ENCODE results near the gene CYTH3. TPM values are rescaled to one million over a fixed set of nuclear protein-coding genes. Genes with fewer than 3 reads are reported as not detected.
"Not testable (repeated sequence)": the region's sequence is repeated elsewhere in the genome, so short reads cannot be mapped to it uniquely, and the experiment has no call there.

CYTH3 gene
- polyA plus RNA-seq, 2 donors, result 5.7 to 7.2 TPM

DNA sequence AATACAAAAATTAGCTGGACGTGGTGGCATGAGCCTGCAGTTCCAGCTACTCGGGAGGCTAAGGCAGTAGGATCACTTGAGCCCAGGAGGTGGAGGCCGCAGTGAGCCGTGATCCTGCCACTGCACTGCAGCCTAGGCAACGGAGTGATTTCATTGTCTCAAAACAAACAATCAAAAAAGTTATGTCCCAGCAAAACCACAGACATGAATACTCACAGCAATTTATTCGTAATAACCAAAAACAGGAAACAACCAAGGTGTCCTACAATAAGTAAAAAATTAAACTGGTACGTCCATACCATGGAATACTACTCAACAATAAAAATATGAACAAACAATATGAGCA is 11.6 kb upstream of the CYTH3 start:
- H3K27me3 ChIP-seq (ENCODE audit: control insufficient read depth in 1 of 2, insufficient read depth in 2 of 2, low read length in 2 of 2), result no peaks in the 10 kb centered on the region
- H3K4me3 ChIP-seq (ENCODE audit: low read depth in 1 of 2, low read length in 2 of 2), result no peak overlapping the region
- H3K9me3 ChIP-seq (ENCODE audit: control insufficient read depth in 2 of 2, insufficient read depth in 1 of 2, low read depth in 1 of 2, low read length in 1 of 2), result no peaks in the 10 kb centered on the region
- no peaks in the 10 kb centered on the region for H3K36me3 ChIP-seq (ENCODE audit: control insufficient read depth in 2 of 2, insufficient read depth in 2 of 2, low read length in 1 of 2)
- no peak overlapping the region for H3K27ac ChIP-seq (ENCODE audit: low read depth in 2 of 2, low read length in 1 of 2)
- WGBS, 2 donors, result 86 to 88% methylated on average over 7 of the region's 7 CpGs
- H3K4me1 ChIP-seq (ENCODE audit: control insufficient read depth in 2 of 2, insufficient read depth in 2 of 2, low read length in 1 of 2), result peaks cover 0 to 3% of the 10 kb centered on the region in 2 donors

DNA sequence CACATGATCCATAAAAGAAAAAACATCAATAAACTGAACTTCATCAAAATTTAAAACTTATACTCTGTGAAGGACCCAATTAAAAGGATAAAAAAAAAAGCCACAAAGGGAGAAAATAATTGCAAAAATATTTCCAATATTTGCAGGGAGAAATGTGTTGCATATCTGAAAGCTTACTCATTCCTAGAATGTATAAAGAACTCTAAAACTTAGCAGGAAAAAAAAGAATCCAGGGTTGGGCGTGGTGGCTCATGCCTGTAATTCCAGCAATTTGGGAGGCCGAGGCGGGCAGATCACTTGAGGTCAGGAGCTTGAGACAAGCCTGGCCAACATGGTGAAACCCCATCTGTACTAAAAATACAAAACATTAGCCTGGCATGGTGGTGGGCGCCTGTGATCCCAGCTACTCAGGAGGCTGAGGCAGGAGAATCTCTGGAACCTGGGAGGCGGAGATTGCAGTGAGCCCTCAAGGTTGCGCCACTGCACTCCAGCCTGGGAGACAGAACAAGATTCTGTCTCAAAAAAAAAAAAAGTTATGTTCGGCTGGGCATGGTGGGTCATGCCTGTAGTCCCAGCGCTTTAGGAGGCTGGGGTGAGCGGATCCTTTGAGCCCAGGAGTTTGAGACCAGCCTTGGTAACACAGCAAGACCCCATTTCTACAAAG is 11.1 kb upstream of the CYTH3 start:
- WGBS, 2 donors, result 83 to 91% methylated on average over 9 of the region's 9 CpGs
- not testable (repeated sequence) for H3K9me3 ChIP-seq (ENCODE audit: control insufficient read depth in 2 of 2, insufficient read depth in 1 of 2, low read depth in 1 of 2, low read length in 1 of 2); H3K27me3 ChIP-seq (ENCODE audit: control insufficient read depth in 1 of 2, insufficient read depth in 2 of 2, low read length in 2 of 2); H3K27ac ChIP-seq (ENCODE audit: low read depth in 2 of 2, low read length in 1 of 2); H3K4me1 ChIP-seq (ENCODE audit: control insufficient read depth in 2 of 2, insufficient read depth in 2 of 2, low read length in 1 of 2); H3K36me3 ChIP-seq (ENCODE audit: control insufficient read depth in 2 of 2, insufficient read depth in 2 of 2, low read length in 1 of 2); H3K4me3 ChIP-seq (ENCODE audit: low read depth in 1 of 2, low read length in 2 of 2)

DNA sequence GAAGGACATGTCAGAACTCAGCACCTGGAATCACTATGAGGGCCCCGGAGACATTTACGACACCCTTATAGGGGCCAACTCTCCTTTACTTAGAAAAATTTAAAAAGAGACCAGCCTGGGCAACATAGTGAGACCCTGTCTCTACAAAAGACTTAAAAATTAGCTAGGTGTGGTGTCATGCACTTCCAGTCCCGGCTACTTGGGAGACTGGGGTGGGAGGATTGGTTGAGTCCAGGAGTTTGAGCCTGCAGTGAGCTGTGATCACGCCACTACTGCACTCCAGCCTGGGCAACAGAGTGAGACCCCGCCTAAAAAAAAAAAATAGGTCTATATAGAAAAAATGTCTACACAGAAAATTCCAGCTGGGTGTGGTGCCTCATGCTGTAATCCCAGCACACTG is 7.5 kb upstream of the CYTH3 start:
- H3K27me3 ChIP-seq (ENCODE audit: control insufficient read depth in 1 of 2, insufficient read depth in 2 of 2, low read length in 2 of 2), result no peaks in the 10 kb centered on the region
- H3K4me3 ChIP-seq (ENCODE audit: low read depth in 1 of 2, low read length in 2 of 2), result no peak overlapping the region
- H3K27ac ChIP-seq (ENCODE audit: low read depth in 2 of 2, low read length in 1 of 2), result no peak overlapping the region
- WGBS, 2 donors, result 91 to 96% methylated on average over 5 of the region's 5 CpGs
- H3K4me1 ChIP-seq (ENCODE audit: control insufficient read depth in 2 of 2, insufficient read depth in 2 of 2, low read length in 1 of 2), result peaks cover 0 to 3% of the 10 kb centered on the region in 2 donors
- H3K9me3 ChIP-seq (ENCODE audit: control insufficient read depth in 2 of 2, insufficient read depth in 1 of 2, low read depth in 1 of 2, low read length in 1 of 2), result no peaks in the 10 kb centered on the region
- no peaks in the 10 kb centered on the region for H3K36me3 ChIP-seq (ENCODE audit: control insufficient read depth in 2 of 2, insufficient read depth in 2 of 2, low read length in 1 of 2)

DNA sequence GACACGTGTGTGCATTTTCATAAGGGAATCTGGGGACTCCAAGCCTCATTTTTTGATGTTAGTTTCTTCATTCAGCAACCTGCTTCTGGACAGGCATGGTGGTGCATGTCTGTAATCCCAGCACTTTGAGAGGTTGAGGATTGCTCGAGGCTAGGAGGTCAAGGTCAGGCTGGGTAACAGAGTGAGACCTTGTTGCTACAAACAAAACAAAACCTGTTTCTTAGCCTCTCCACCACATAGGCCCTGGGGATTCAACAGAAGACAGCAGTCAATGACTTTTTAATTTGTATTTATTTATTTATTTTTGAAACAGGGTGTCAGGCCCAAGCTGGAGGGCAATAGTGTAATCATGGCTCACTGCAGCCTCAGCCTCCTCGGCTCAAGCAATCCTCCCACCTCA is 6.9 kb upstream of the CYTH3 start:
- Histone ChIP-seq H3K27ac (ENCODE audit: low read depth in 2 of 2, low read length in 1 of 2) (no peak overlapping the region), H3K27me3 (ENCODE audit: control insufficient read depth in 1 of 2, insufficient read depth in 2 of 2, low read length in 2 of 2) (no peaks in the 10 kb centered on the region), H3K4me1 (ENCODE audit: control insufficient read depth in 2 of 2, insufficient read depth in 2 of 2, low read length in 1 of 2) (peaks cover 0 to 3% of the 10 kb centered on the region in 2 donors), H3K36me3 (ENCODE audit: control insufficient read depth in 2 of 2, insufficient read depth in 2 of 2, low read length in 1 of 2) (no peaks in the 10 kb centered on the region), H3K4me3 (ENCODE audit: low read depth in 1 of 2, low read length in 2 of 2) (no peak overlapping the region), H3K9me3 (ENCODE audit: control insufficient read depth in 2 of 2, insufficient read depth in 1 of 2, low read depth in 1 of 2, low read length in 1 of 2) (no peaks in the 10 kb centered on the region)
- 60 to 65% methylated on average over 3 of the region's 3 CpGs for whole genome bisulfite sequencing, 2 donors

DNA sequence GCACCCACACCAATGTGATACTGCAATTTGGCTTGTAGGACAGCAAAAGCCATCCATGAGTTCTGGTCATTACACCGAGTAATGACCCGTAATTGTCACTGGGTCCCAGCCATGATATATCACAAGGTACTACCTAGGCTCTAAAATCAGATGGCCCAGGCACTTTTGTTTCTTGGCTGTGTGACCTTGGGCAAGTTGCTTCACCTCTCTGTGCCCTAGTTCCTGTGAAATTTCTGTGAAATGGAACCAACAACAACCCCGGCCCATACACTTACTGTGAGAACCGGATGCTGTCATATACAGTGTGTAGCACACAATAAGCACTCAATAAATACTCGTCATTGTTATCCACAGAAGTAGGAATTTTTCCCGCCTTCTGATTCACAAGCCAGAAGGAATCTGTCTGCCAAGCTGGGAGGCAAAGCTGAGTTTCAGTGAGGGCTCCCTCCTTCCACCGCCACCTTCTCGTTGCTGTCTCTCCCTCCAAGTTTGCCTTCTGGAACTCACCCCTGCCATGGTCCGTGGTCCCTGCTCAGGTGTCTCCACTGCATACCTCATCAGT is 6.4 kb upstream of the CYTH3 start:
- H3K9me3 ChIP-seq (ENCODE audit: control insufficient read depth in 2 of 2, insufficient read depth in 1 of 2, low read depth in 1 of 2, low read length in 1 of 2), result no peaks in the 10 kb centered on the region
- H3K4me3 ChIP-seq (ENCODE audit: low read depth in 1 of 2, low read length in 2 of 2), result no peak overlapping the region
- no peaks in the 10 kb centered on the region for H3K27me3 ChIP-seq (ENCODE audit: control insufficient read depth in 1 of 2, insufficient read depth in 2 of 2, low read length in 2 of 2)
- H3K4me1 ChIP-seq (ENCODE audit: control insufficient read depth in 2 of 2, insufficient read depth in 2 of 2, low read length in 1 of 2), result peaks cover 0 to 3% of the 10 kb centered on the region in 2 donors
- H3K36me3 ChIP-seq (ENCODE audit: control insufficient read depth in 2 of 2, insufficient read depth in 2 of 2, low read length in 1 of 2), result no peaks in the 10 kb centered on the region
- WGBS, 2 donors, result 92 to 93% methylated on average over 9 of the region's 9 CpGs
- peak overlapping the region in 1 of 2 donors; percentile 20 for H3K27ac ChIP-seq (ENCODE audit: low read depth in 2 of 2, low read length in 1 of 2)

DNA sequence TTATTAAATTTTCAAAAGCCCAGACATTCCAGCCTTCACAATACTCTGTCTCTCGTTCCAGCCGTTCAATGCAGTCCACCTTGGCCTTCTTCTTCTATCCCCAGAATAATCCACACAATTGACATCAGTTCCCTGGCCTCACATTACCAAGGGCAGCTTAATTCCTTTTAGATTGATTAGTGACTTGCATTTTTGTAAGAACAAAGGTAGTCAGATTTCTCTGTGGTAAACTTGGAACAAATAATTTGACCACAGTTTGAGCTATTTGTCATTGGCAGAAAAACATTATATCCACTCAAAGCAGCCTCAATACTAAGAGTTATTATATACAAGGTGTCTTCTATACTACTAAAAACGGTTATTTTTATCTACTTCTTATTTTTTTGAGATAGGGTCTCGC is 5.1 kb upstream of the CYTH3 start:
- WGBS, 2 donors, result 86 to 90% methylated on average over 4 of the region's 4 CpGs

DNA sequence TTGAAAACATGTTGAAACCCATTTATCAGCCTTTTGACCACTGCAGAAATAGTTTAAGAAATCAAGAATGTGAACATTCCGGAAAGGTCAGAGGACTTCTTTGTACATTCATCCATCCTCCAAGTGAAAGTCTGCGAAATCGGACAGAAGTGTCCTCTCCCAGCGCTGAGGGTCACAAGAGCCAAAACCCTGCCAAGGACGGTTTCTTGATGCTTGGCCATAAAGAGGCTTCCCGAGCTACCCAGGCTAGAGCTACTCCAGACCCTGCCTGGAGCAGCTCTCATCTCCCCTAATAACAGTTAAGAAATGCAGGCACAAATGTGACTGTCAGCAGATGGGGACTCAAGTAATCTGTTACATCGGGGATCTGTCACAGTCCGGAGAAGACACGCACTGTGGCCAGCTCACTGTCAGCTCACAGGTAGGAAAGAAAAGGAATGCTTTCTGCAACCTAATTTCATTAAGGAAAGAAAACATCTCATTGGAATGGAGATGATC is 4.5 kb upstream of the CYTH3 start:
- Histone ChIP-seq H3K27me3 (ENCODE audit: control insufficient read depth in 1 of 2, insufficient read depth in 2 of 2, low read length in 2 of 2) (no peaks in the 10 kb centered on the region), H3K4me3 (ENCODE audit: low read depth in 1 of 2, low read length in 2 of 2) (no peak overlapping the region), H3K9me3 (ENCODE audit: control insufficient read depth in 2 of 2, insufficient read depth in 1 of 2, low read depth in 1 of 2, low read length in 1 of 2) (no peaks in the 10 kb centered on the region), H3K36me3 (ENCODE audit: control insufficient read depth in 2 of 2, insufficient read depth in 2 of 2, low read length in 1 of 2) (no peaks in the 10 kb centered on the region), H3K27ac (ENCODE audit: low read depth in 2 of 2, low read length in 1 of 2) (no peak overlapping the region), H3K4me1 (ENCODE audit: control insufficient read depth in 2 of 2, insufficient read depth in 2 of 2, low read length in 1 of 2) (peaks cover 0 to 4% of the 10 kb centered on the region in 2 donors)
- 79 to 82% methylated on average over 9 of the region's 9 CpGs for WGBS, 2 donors

More for the DNA sequence above, 5.1 kb upstream of the CYTH3 start:
- no peaks in the 10 kb centered on the region for H3K27me3 ChIP-seq (ENCODE audit: control insufficient read depth in 1 of 2, insufficient read depth in 2 of 2, low read length in 2 of 2)
- H3K4me3 ChIP-seq (ENCODE audit: low read depth in 1 of 2, low read length in 2 of 2), result no peak overlapping the region
- no peaks in the 10 kb centered on the region for H3K9me3 ChIP-seq (ENCODE audit: control insufficient read depth in 2 of 2, insufficient read depth in 1 of 2, low read depth in 1 of 2, low read length in 1 of 2)
- no peak overlapping the region for H3K27ac ChIP-seq (ENCODE audit: low read depth in 2 of 2, low read length in 1 of 2)
- no peaks in the 10 kb centered on the region for H3K36me3 ChIP-seq (ENCODE audit: control insufficient read depth in 2 of 2, insufficient read depth in 2 of 2, low read length in 1 of 2)
- peaks cover 0 to 4% of the 10 kb centered on the region in 2 donors for H3K4me1 ChIP-seq (ENCODE audit: control insufficient read depth in 2 of 2, insufficient read depth in 2 of 2, low read length in 1 of 2)

DNA sequence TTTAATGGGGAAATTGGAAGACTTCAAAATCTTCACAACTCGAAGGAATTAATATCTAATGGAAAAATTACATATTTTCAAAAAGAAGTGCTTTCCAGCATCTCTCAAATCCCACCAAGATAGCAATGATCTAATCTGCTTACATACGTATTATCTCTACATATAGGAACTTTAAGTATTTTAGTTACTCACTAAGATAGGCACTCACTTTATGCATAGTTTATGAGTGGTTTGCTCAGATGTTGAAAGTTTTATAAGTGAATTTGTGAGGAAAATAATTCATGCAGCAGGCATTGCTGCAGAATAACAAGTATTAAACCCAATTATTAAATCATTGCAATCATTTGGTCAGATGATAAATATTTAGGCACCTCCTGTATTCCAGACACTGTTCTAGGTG is 2.3 kb upstream of the CYTH3 start:
- no peaks in the 10 kb centered on the region for H3K27me3 ChIP-seq (ENCODE audit: control insufficient read depth in 1 of 2, insufficient read depth in 2 of 2, low read length in 2 of 2)
- H3K36me3 ChIP-seq (ENCODE audit: control insufficient read depth in 2 of 2, insufficient read depth in 2 of 2, low read length in 1 of 2), result no peaks in the 10 kb centered on the region
- WGBS, 2 donors, result 83 to 86% methylated on average over 2 of the region's 2 CpGs
- H3K27ac ChIP-seq (ENCODE audit: low read depth in 2 of 2, low read length in 1 of 2), result no peak overlapping the region
- H3K9me3 ChIP-seq (ENCODE audit: control insufficient read depth in 2 of 2, insufficient read depth in 1 of 2, low read depth in 1 of 2, low read length in 1 of 2), result no peaks in the 10 kb centered on the region
- peaks cover 0 to 8% of the 10 kb centered on the region in 2 donors for H3K4me1 ChIP-seq (ENCODE audit: control insufficient read depth in 2 of 2, insufficient read depth in 2 of 2, low read length in 1 of 2)
- no peak overlapping the region for H3K4me3 ChIP-seq (ENCODE audit: low read depth in 1 of 2, low read length in 2 of 2)

DNA sequence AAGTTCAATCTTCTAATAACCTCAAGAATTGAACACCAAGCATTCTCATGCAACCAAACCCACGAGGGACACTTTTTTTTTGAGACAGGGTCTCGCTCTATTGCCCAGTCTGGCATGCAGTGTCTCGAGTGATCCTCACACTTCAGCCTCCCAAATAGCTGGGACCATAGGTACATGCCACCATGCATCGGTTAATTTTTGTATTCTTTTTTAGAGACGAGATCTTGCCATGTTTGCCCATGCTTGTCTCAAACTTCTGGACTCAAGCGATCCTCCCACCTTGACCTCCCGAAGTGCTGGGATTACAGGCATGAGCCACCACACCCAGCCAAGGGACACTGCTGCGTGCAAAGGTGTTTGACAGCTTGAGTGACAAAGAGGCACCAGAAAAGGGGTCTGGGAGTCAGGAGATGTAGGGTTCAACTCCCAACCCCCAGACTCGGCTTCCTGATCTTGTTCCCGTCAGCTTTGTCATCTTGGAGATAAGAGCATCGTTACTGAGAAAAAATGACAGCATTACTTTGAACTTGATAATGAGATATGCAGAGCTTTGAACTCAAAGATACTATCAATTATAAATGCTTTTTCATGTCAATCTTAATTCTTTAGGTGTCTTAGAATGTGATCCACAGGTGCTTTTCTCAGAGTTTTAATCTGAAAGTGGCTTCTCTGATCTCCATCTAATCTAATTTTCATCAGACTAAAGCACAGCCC is 1.6 kb upstream of the CYTH3 start:
- Histone ChIP-seq H3K9me3 (ENCODE audit: control insufficient read depth in 2 of 2, insufficient read depth in 1 of 2, low read depth in 1 of 2, low read length in 1 of 2) (no peaks in the 10 kb centered on the region), H3K4me3 (ENCODE audit: low read depth in 1 of 2, low read length in 2 of 2) (no peak overlapping the region), H3K27ac (ENCODE audit: low read depth in 2 of 2, low read length in 1 of 2) (no peak overlapping the region), H3K4me1 (ENCODE audit: control insufficient read depth in 2 of 2, insufficient read depth in 2 of 2, low read length in 1 of 2) (peaks cover 0 to 8% of the 10 kb centered on the region in 2 donors), H3K27me3 (ENCODE audit: control insufficient read depth in 1 of 2, insufficient read depth in 2 of 2, low read length in 2 of 2) (no peaks in the 10 kb centered on the region), H3K36me3 (ENCODE audit: control insufficient read depth in 2 of 2, insufficient read depth in 2 of 2, low read length in 1 of 2) (no peaks in the 10 kb centered on the region)
- WGBS, 2 donors, result 81 to 90% methylated on average over 11 of the region's 11 CpGs
